T-helper 2 cell treated with Interferon-gamma antibody and Interleukin-4, amounts not matched to agents 5 μg/mL and 100 μg/mL, for 36 hours (primary cell): ENCODE measurements around the gene URB2.
"Not testable (repeated sequence)": the region's sequence is repeated elsewhere in the genome, so short reads cannot be mapped to it uniquely, and the experiment has no call there.

Experiments used
- DNase-seq: peaks from one replicate; pipeline ENCODE4 v3.0.0; 2021; ENCODE audit warnings: low spot score
- H3K27ac Mint-ChIP-seq: one replicate; pipeline ENCODE4 v1.8.0; 2021; ENCODE audit warnings: mild to moderate bottlenecking, mixed read lengths
- H3K27me3 Mint-ChIP-seq: one replicate; pipeline ENCODE4 v1.8.0; 2021; ENCODE audit warnings: low read depth, mixed read lengths
- H3K36me3 Mint-ChIP-seq: one replicate; pipeline ENCODE4 v1.8.0; 2021; ENCODE audit warnings: low read depth, mixed read lengths
- H3K4me1 Mint-ChIP-seq: one replicate; pipeline ENCODE4 v1.8.0; 2021; ENCODE audit warnings: low read depth, mixed read lengths
- H3K4me3 Mint-ChIP-seq: one replicate; pipeline ENCODE4 v1.8.0; 2022; ENCODE audit warnings: mild to moderate bottlenecking, moderate library complexity, mixed read lengths
- H3K9me3 Mint-ChIP-seq: one replicate; pipeline ENCODE4 v1.8.0; 2021; ENCODE audit warnings: mixed read lengths

URB2 gene

GRCh38 chr1:229704157-229704556 lies 78.1 kb downstream of the URB2 start:
- Mint-ChIP-seq H3K27ac (no peak overlapping the region), H3K36me3 (no peaks in the 10 kb centered on the region), H3K27me3 (peaks cover 2% of the 10 kb centered on the region), H3K4me1 (no peaks in the 10 kb centered on the region), H3K4me3 (no peak overlapping the region), H3K9me3 (peaks cover 5% of the 10 kb centered on the region)
- no peak for DNase-seq

GRCh38 chr1:229705152-229705551 lies 79.1 kb downstream of the URB2 start:
- H3K27ac Mint-ChIP-seq, H3K36me3 Mint-ChIP-seq, H3K4me3 Mint-ChIP-seq, H3K27me3 Mint-ChIP-seq, H3K4me1 Mint-ChIP-seq, H3K9me3 Mint-ChIP-seq, DNase-seq: not testable (repeated sequence)

- not testable (repeated sequence) for H3K36me3 Mint-ChIP-seq, DNase-seq, H3K4me1 Mint-ChIP-seq, H3K27ac Mint-ChIP-seq, H3K4me3 Mint-ChIP-seq, H3K27me3 Mint-ChIP-seq, H3K9me3 Mint-ChIP-seq
These were observed 81.1 kb downstream of the URB2 start for GRCh38 chr1:229707127-229707526.

GRCh38 chr1:229709500-229710013 lies 83.5 kb downstream of the URB2 start:
- Mint-ChIP-seq H3K27ac (no peak overlapping the region), H3K27me3 (peaks cover 2% of the 10 kb centered on the region), H3K4me3 (no peak overlapping the region), H3K9me3 (peaks cover 5% of the 10 kb centered on the region), H3K4me1 (no peaks in the 10 kb centered on the region), H3K36me3 (no peaks in the 10 kb centered on the region)
- DNase-seq: no peak
